ENCODE results near the gene KNG1. TPM values are rescaled to one million over a fixed set of nuclear protein-coding genes. Genes with fewer than 3 reads are reported as not detected.
"Not testable (repeated sequence)": the region's sequence is repeated elsewhere in the genome, so short reads cannot be mapped to it uniquely, and the experiment has no call there.

Gene KNG1
- total RNA-seq, 5 donors from 2014 or later (not counting 1 experiment from before 2014, with no cell fraction given): 0.22 to 0.47 (median 0.30) TPM; not detected in 2

- WGBS (ENCODE audit: insufficient coverage): no CpG with 5 or more reads among the region's 1 CpG
- H3K27ac ChIP-seq (ENCODE audit: low read length); H3K36me3 ChIP-seq (ENCODE audit: control insufficient read depth in 2 of 2, extremely low read depth in 1 of 2, insufficient read depth in 1 of 2, low read length in 1 of 2); H3K27me3 ChIP-seq (replicated peaks in 1 of 2; ENCODE audit: control insufficient read depth in 2 of 2, extremely low read depth in 1 of 2, insufficient read depth in 2 of 2, low read length in 1 of 2); H3K27ac Mint-ChIP-seq; H3K36me3 Mint-ChIP-seq; DNase-seq; POLR2A ChIA-PET; H3K9me3 ChIP-seq; ATAC-seq (replicated peaks in 1 of 4); H3K4me3 ChIP-seq (ENCODE audit: control insufficient read depth in 1 of 2, extremely low read depth in 1 of 2, low read length in 1 of 2); CTCF ChIA-PET; H3K4me3 Mint-ChIP-seq: not testable (repeated sequence)
- peaks cover 3 to 13% (median 5%) of the 10 kb centered on the region in 3 donors for H3K9me3 Mint-ChIP-seq
- H3K27me3 Mint-ChIP-seq: peaks cover 22 to 37% of the 10 kb centered on the region in 2 donors
- H3K4me1 Mint-ChIP-seq: peaks cover 0 to 13% (median 0%) of the 10 kb centered on the region in 3 donors
- peaks cover 0 to 17% of the 10 kb centered on the region in 2 experiments for H3K4me1 ChIP-seq (ENCODE audit: control insufficient read depth in 1 of 2, extremely low read depth in 1 of 2, insufficient read depth in 2 of 2, low read length in 2 of 2)
These were observed 26.9 kb upstream of the KNG1 start for GRCh38 chr3:186690304-186690703.

- H3K27me3 Mint-ChIP-seq: peaks cover 9 to 25% of the 10 kb centered on the region in 2 donors
- no peaks in the 10 kb centered on the region for H3K36me3 Mint-ChIP-seq
- Histone ChIP-seq H3K27me3 (replicated peaks in 1 of 2; ENCODE audit: control insufficient read depth in 2 of 2, extremely low read depth in 1 of 2, insufficient read depth in 2 of 2, low read length in 1 of 2) (peaks cover 5 to 6% of the 10 kb centered on the region in 2 experiments), H3K9me3 (no peaks in the 10 kb centered on the region), H3K36me3 (ENCODE audit: control insufficient read depth in 2 of 2, extremely low read depth in 1 of 2, insufficient read depth in 1 of 2, low read length in 1 of 2) (no peaks in the 10 kb centered on the region), H3K4me1 (ENCODE audit: control insufficient read depth in 1 of 2, extremely low read depth in 1 of 2, insufficient read depth in 2 of 2, low read length in 2 of 2) (peaks cover 0 to 13% of the 10 kb centered on the region in 2 experiments), H3K27ac (ENCODE audit: low read length) (no peak overlapping the region), H3K4me3 (ENCODE audit: control insufficient read depth in 1 of 2, extremely low read depth in 1 of 2, low read length in 1 of 2) (no peak overlapping the region)
- no peak overlapping the region for H3K4me3 Mint-ChIP-seq
- POLR2A ChIA-PET: no interaction called here
- CTCF ChIA-PET: no interaction called here
- ATAC-seq (replicated peaks in 1 of 4): no peak
- no peak for DNase-seq
- no peaks in the 10 kb centered on the region for H3K9me3 Mint-ChIP-seq
- peaks cover 0 to 8% (median 0%) of the 10 kb centered on the region in 3 donors for H3K4me1 Mint-ChIP-seq
- H3K27ac Mint-ChIP-seq: no peak overlapping the region
- 88% methylated on average over 7 of the region's 7 CpGs for WGBS (ENCODE audit: insufficient coverage)
These were observed 25.5 kb upstream of the KNG1 start for GRCh38 chr3:186691676-186692075.

DNA sequence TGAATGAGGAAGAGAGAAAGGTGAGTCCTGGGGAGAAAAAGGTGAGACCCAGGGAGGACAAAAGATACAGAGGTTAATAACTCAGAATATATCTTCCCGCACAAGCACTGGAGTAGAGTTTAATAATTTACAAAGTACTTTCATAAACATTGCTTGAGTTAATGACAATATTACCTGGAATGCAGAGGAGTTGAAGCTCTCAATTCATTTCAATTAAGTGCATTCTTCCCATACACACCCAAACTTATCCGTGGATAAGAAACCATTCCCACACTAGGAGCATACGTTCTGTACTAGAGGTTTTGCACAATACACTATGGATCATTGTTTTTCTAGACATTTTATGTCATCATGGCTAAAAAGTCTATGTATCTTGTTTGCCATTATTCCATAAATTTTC is 23.3 kb upstream of the KNG1 start:
- H3K4me1 Mint-ChIP-seq: peaks cover 0 to 8% (median 0%) of the 10 kb centered on the region in 3 donors
- DNase-seq: no peak
- CTCF ChIA-PET: no interaction called here
- no peak for ATAC-seq (replicated peaks in 1 of 4)
- WGBS (ENCODE audit: insufficient coverage): no CpG with 5 or more reads among the region's 3 CpGs
- H3K9me3 Mint-ChIP-seq: no peaks in the 10 kb centered on the region
- peaks cover 0 to 21% of the 10 kb centered on the region in 2 donors for H3K27me3 Mint-ChIP-seq
- H3K36me3 Mint-ChIP-seq: no peaks in the 10 kb centered on the region
- Histone ChIP-seq H3K27me3 (replicated peaks in 1 of 2; ENCODE audit: control insufficient read depth in 2 of 2, extremely low read depth in 1 of 2, insufficient read depth in 2 of 2, low read length in 1 of 2) (peaks cover 5 to 7% of the 10 kb centered on the region in 2 experiments), H3K4me3 (ENCODE audit: control insufficient read depth in 1 of 2, extremely low read depth in 1 of 2, low read length in 1 of 2) (no peak overlapping the region), H3K27ac (ENCODE audit: low read length) (no peak overlapping the region), H3K4me1 (ENCODE audit: control insufficient read depth in 1 of 2, extremely low read depth in 1 of 2, insufficient read depth in 2 of 2, low read length in 2 of 2) (peaks cover 0 to 7% of the 10 kb centered on the region in 2 experiments), H3K9me3 (no peaks in the 10 kb centered on the region), H3K36me3 (ENCODE audit: control insufficient read depth in 2 of 2, extremely low read depth in 1 of 2, insufficient read depth in 1 of 2, low read length in 1 of 2) (no peaks in the 10 kb centered on the region)
- H3K27ac Mint-ChIP-seq: no peak overlapping the region
- no peak overlapping the region for H3K4me3 Mint-ChIP-seq
- POLR2A ChIA-PET: no interaction called here

DNA sequence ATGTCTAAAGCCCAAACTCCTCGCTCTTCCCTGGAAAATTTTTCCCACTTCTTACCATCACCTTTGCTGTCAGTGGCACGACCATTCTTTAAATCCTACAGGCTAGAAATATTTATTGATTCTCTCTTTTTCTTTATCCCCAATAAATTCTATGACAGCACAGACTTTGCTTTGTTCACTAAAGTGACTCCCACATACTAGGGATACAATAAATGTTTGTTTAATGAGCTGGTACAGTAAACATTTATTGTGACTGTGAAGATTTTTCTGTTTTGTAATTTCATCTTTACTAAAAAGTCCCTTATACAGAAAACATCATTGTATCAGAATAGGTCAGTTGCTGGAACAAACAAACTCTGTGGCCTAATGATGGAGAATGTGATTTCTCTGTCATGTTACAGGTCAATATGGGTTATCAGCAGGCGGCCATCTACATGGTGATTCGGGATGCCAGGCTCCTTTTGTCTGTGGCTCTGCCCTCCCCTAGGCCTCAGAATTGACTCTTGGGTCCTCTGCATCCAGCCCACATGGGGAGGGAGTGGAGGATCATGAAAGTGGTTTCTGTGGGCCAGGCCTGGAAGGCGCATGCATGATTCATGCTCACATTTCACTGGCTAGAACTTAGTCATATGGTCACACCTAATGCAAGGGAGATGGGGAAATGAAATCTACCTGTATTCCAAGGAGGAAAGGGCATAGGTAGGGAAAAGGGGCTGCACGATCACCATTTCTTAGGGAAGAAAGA is 22.7 kb upstream of the KNG1 start:
- ATAC-seq (replicated peaks in 1 of 4) (no peak), DNase-seq (no peak)
- Histone ChIP-seq H3K9me3 (no peaks in the 10 kb centered on the region), H3K27me3 (replicated peaks in 1 of 2; ENCODE audit: control insufficient read depth in 2 of 2, extremely low read depth in 1 of 2, insufficient read depth in 2 of 2, low read length in 1 of 2) (peaks cover 5 to 7% of the 10 kb centered on the region in 2 experiments), H3K27ac (ENCODE audit: low read length) (no peak overlapping the region), H3K36me3 (ENCODE audit: control insufficient read depth in 2 of 2, extremely low read depth in 1 of 2, insufficient read depth in 1 of 2, low read length in 1 of 2) (no peaks in the 10 kb centered on the region), H3K4me3 (ENCODE audit: control insufficient read depth in 1 of 2, extremely low read depth in 1 of 2, low read length in 1 of 2) (no peak overlapping the region), H3K4me1 (ENCODE audit: control insufficient read depth in 1 of 2, extremely low read depth in 1 of 2, insufficient read depth in 2 of 2, low read length in 2 of 2) (peaks cover 0 to 7% of the 10 kb centered on the region in 2 experiments)
- peaks cover 0 to 21% of the 10 kb centered on the region in 2 donors for H3K27me3 Mint-ChIP-seq
- no peaks in the 10 kb centered on the region for H3K9me3 Mint-ChIP-seq
- H3K36me3 Mint-ChIP-seq: no peaks in the 10 kb centered on the region
- H3K4me3 Mint-ChIP-seq: no peak overlapping the region
- ChIA-PET CTCF (no interaction called here), POLR2A (no interaction called here)
- no peak overlapping the region for H3K27ac Mint-ChIP-seq
- peaks cover 0 to 8% (median 0%) of the 10 kb centered on the region in 3 donors for H3K4me1 Mint-ChIP-seq
- WGBS (ENCODE audit: insufficient coverage): 100% methylated on average over 2 of the region's 6 CpGs

GRCh38 chr3:186696522-186696921 is 20.6 kb upstream of the KNG1 start:
- POLR2A ChIA-PET: no interaction called here
- H3K27me3 Mint-ChIP-seq: peaks cover 0 to 17% of the 10 kb centered on the region in 2 donors
- H3K27ac Mint-ChIP-seq: no peak overlapping the region
- H3K9me3 ChIP-seq: no peaks in the 10 kb centered on the region
- WGBS (ENCODE audit: insufficient coverage): 60% methylated on average over 1 of the region's 2 CpGs
- H3K9me3 Mint-ChIP-seq: no peaks in the 10 kb centered on the region
- H3K36me3 Mint-ChIP-seq: no peaks in the 10 kb centered on the region
- no peaks in the 10 kb centered on the region for H3K36me3 ChIP-seq (ENCODE audit: control insufficient read depth in 2 of 2, extremely low read depth in 1 of 2, insufficient read depth in 1 of 2, low read length in 1 of 2)
- peaks cover 0 to 4% (median 0%) of the 10 kb centered on the region in 3 donors for H3K4me1 Mint-ChIP-seq
- H3K4me3 ChIP-seq (ENCODE audit: control insufficient read depth in 1 of 2, extremely low read depth in 1 of 2, low read length in 1 of 2): no peak overlapping the region
- DNase-seq (no peak), ATAC-seq (replicated peaks in 1 of 4) (no peak)
- H3K4me1 ChIP-seq (ENCODE audit: control insufficient read depth in 1 of 2, extremely low read depth in 1 of 2, insufficient read depth in 2 of 2, low read length in 2 of 2): peaks cover 0 to 7% of the 10 kb centered on the region in 2 experiments
- no peak overlapping the region for H3K27ac ChIP-seq (ENCODE audit: low read length)
- no peak overlapping the region for H3K4me3 Mint-ChIP-seq
- H3K27me3 ChIP-seq (replicated peaks in 1 of 2; ENCODE audit: control insufficient read depth in 2 of 2, extremely low read depth in 1 of 2, insufficient read depth in 2 of 2, low read length in 1 of 2): peaks cover 5 to 7% of the 10 kb centered on the region in 2 experiments
- CTCF ChIA-PET: no interaction called here

DNA sequence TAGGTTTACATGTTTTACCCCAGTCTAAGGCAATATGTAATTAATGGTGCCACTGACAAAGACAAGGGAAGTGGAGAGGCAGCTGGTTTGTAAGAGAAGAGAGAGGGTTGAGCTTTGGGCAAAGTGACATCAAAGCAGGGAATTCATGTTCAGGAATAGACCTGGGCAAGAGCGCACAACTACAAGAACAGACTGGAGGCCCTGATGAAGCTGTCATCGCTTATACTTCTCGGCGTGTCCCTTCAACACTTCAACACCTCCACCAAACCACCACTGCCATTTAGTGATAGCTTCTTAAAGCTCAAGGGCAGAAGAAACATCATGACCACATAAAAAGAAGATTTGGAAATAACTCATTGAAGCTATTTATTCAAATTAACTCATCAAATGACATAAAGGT is 19.6 kb upstream of the KNG1 start:
- DNase-seq (no peak), ATAC-seq (replicated peaks in 1 of 4) (no peak)
- 81% methylated on average over 4 of the region's 4 CpGs for WGBS (ENCODE audit: insufficient coverage)
- CTCF ChIA-PET: no interaction called here
- Mint-ChIP-seq H3K36me3 (no peaks in the 10 kb centered on the region), H3K27ac (no peak overlapping the region), H3K4me1 (no peaks in the 10 kb centered on the region), H3K4me3 (no peak overlapping the region), H3K27me3 (peaks cover 0 to 12% of the 10 kb centered on the region in 2 donors), H3K9me3 (no peaks in the 10 kb centered on the region)
- Histone ChIP-seq H3K36me3 (ENCODE audit: control insufficient read depth in 2 of 2, extremely low read depth in 1 of 2, insufficient read depth in 1 of 2, low read length in 1 of 2) (no peaks in the 10 kb centered on the region), H3K4me1 (ENCODE audit: control insufficient read depth in 1 of 2, extremely low read depth in 1 of 2, insufficient read depth in 2 of 2, low read length in 2 of 2) (no peaks in the 10 kb centered on the region), H3K27me3 (replicated peaks in 1 of 2; ENCODE audit: control insufficient read depth in 2 of 2, extremely low read depth in 1 of 2, insufficient read depth in 2 of 2, low read length in 1 of 2) (peaks cover 2 to 5% of the 10 kb centered on the region in 2 experiments), H3K9me3 (no peaks in the 10 kb centered on the region), H3K4me3 (ENCODE audit: control insufficient read depth in 1 of 2, extremely low read depth in 1 of 2, low read length in 1 of 2) (no peak overlapping the region), H3K27ac (ENCODE audit: low read length) (no peak overlapping the region)
- POLR2A ChIA-PET: no interaction called here

All from T-cell (primary cell).